Bronchial epithelial cell (primary cell): ENCODE results near the gene CEP295NL. TPM values are rescaled to one million over a fixed set of nuclear protein-coding genes. Genes with fewer than 3 reads are reported as not detected.
"Not testable (repeated sequence)": the region's sequence is repeated elsewhere in the genome, so short reads cannot be mapped to it uniquely, and the experiment has no call there.

Experiments
- DNase-seq: peaks from one replicate; pipeline ENCODE4 v3.0.0-alpha.2; 2010; ENCODE audit warnings: low read depth
- FAIRE-seq: peaks from 2 replicates; lab custom pipeline; 2011; peaks lifted over from hg19 to GRCh38; lab: Jason Lieb, UNC
- H3K27me3 ChIP-seq: 2 replicates; pipeline ENCODE4 v1.5.1; 2011; ENCODE audit warnings: low read length; ENCODE audit not compliant: control insufficient read depth, insufficient read depth
- H3K36me3 ChIP-seq: 2 replicates; pipeline ENCODE4 v1.5.1; 2011; ENCODE audit warnings: low read length; ENCODE audit not compliant: control insufficient read depth, insufficient read depth
- H3K4me3 ChIP-seq: 2 replicates; pipeline ENCODE4 v1.5.1; 2011; ENCODE audit warnings: mild to moderate bottlenecking, low read depth, low read length, control low read depth
- CTCF ChIP-seq: IDR thresholded peaks from 2 replicates; pipeline ENCODE4 v1.5.1; 2011; ENCODE audit warnings: mild to moderate bottlenecking, moderate library complexity, low read length, control low read depth, inconsistent platforms; ENCODE audit not compliant: insufficient read depth, severe bottlenecking
- total RNA-seq: library from RNA; depleted of rRNA; stranded (reverse); fragments of >200 nt; gene quantifications from 2 replicates; pipeline ENCODE4 v1.2.1, GENCODE V29; 2014

CEP295NL gene
- total RNA-seq, 1 donor from 2014 or later: 0.26 TPM

- no peak for TF ChIP-seq CTCF
- Histone ChIP-seq H3K36me3 (no peaks in the 10 kb centered on the region), H3K4me3 (no peak overlapping the region), H3K27me3 (peaks cover 1% of the 10 kb centered on the region)
- FAIRE-seq (no peak), DNase-seq (no peak)
These were observed 24.0 kb downstream of the CEP295NL start for GRCh38 chr17:78878871-78879527.

DNA sequence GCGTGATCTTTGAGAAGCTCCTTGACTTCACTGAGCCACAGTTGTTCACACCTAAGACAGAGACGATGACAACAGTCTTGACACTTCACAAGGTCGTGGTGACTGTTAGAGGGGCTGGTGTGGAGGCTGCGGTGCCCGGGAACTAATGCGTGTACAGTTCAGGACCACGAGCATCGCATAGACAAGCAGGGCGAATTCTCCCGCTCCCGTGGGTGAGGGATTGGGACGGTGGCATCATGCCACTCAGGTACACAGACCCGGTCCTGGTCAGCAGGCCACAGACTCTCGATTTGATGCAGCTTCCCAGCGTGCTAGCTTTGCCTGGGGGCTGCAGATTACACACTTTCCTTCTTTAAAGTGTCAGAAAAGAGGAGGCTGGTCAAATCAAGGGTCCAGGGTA is 24.7 kb downstream of the CEP295NL start:
- Histone ChIP-seq H3K4me3 (no peak overlapping the region), H3K27me3 (peaks cover 1% of the 10 kb centered on the region), H3K36me3 (no peaks in the 10 kb centered on the region)
- FAIRE-seq (no peak), DNase-seq (no peak)
- no peak for TF ChIP-seq CTCF

GRCh38 chr17:78876954-78877517 is 26.0 kb downstream of the CEP295NL start:
- not testable (repeated sequence) for H3K4me3 ChIP-seq, DNase-seq, H3K27me3 ChIP-seq, FAIRE-seq, H3K36me3 ChIP-seq

DNA sequence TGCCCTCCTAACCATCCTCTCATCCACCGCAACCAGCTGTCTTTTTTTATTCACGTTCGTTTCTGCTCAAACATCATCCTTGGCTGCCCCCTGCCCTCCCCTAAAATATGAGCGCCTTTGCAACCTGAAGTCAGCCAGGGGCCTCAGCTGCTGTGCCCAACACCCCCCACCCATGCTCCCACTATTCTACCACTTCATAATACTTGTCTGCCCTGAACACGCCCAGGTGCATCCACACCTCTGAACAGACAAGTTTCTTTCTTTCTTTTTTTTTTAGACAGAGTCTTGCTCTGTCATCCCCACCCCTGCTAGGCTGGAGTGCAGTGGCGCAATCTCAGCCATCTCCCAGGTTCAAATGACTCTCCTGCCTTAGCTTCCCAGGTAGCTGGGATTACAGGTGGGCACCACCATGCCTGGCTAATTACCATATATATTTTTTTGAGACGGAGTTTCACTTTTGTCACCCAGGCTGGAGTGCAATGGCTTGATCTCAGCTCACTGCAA is 26.9 kb downstream of the CEP295NL start:
- peaks cover 1% of the 10 kb centered on the region for H3K27me3 ChIP-seq
- DNase-seq (no peak), FAIRE-seq (no peak)
- no peaks in the 10 kb centered on the region for H3K36me3 ChIP-seq
- TF ChIP-seq CTCF: no peak
- no peak overlapping the region for H3K4me3 ChIP-seq

GRCh38 chr17:78875363-78876093 is 27.5 kb downstream of the CEP295NL start:
- DNase-seq (no peak), FAIRE-seq (no peak)
- H3K36me3 ChIP-seq: no peaks in the 10 kb centered on the region
- H3K27me3 ChIP-seq: peaks cover 1% of the 10 kb centered on the region
- TF ChIP-seq CTCF: no peak
- no peak overlapping the region for H3K4me3 ChIP-seq
